B cell (primary cell): Measurements from ENCODE around the gene ORM1.

Experiments
- CTCF ChIP-seq: fragments of 200-600 bp; IDR thresholded peaks from one replicate; pipeline ENCODE4 v1.8.0; 2022; ENCODE audit warnings: antibody characterized with exemption, mild to moderate bottlenecking
- EZH2 ChIP-seq: IDR thresholded peaks from 2 replicates; pipeline ENCODE4 v1.6.1; 2012; ENCODE audit warnings: borderline replicate concordance, low read depth, mild to moderate bottlenecking, moderate library complexity, low read length; ENCODE audit not compliant: insufficient read depth, poor library complexity, severe bottlenecking

GRCh38 chr9:114359801-114360200 is 36.9 kb downstream of the ORM1 start:
- TF ChIP-seq CTCF, result no peak
- TF ChIP-seq EZH2, result no peak
